ENCODE data around the gene UST.

DNA sequence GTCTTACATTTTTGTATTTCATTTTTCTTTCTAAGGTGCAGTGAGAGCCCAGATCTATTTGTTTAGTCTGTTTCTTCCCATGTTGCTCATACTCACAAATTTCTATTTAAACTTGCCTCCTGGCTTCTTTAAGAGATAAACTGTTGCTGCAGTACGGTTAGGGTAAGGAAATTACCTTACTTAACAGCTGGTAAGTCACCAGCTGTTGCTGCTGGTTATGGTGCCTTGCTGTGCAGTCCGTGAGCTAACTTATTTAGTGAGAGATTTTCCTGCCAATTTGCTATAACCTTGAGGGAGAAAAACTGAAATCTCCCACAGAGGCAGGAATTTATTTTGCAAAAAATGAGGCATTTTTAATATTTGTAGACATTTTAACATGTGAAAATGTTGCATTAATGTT, 261.0 kb downstream of the UST start:
- TF ChIP-seq, protein P1, sequence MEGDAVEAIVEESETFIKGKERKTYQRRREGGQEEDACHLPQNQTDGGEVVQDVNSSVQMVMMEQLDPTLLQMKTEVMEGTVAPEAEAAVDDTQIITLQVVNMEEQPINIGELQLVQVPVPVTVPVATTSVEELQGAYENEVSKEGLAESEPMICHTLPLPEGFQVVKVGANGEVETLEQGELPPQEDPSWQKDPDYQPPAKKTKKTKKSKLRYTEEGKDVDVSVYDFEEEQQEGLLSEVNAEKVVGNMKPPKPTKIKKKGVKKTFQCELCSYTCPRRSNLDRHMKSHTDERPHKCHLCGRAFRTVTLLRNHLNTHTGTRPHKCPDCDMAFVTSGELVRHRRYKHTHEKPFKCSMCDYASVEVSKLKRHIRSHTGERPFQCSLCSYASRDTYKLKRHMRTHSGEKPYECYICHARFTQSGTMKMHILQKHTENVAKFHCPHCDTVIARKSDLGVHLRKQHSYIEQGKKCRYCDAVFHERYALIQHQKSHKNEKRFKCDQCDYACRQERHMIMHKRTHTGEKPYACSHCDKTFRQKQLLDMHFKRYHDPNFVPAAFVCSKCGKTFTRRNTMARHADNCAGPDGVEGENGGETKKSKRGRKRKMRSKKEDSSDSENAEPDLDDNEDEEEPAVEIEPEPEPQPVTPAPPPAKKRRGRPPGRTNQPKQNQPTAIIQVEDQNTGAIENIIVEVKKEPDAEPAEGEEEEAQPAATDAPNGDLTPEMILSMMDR (IDR thresholded peaks at IDR 0.05): no peak
- no peak for TF ChIP-seq EZH2 (IDR thresholded peaks at IDR 0.05; ENCODE audit: borderline replicate concordance, insufficient read depth, low read depth, low read length, poor library complexity, severe bottlenecking)
